AG08395 (cell line): ENCODE results near the gene ZNF451.

Experiments used
- DNase-seq: peaks from one replicate; pipeline ENCODE4 v3.0.0; 2012; ENCODE audit warnings: mixed read lengths, low spot score

The ZNF451 gene

GRCh38 chr6:57147955-57148858 is 58.2 kb downstream of the ZNF451 start:
- DNase-seq, result no peak

- DNase-seq, result peak; percentile 7
Observed at GRCh38 chr6:57158658-57159057, 68.7 kb downstream of the ZNF451 start.

GRCh38 chr6:57159127-57159526 is 69.1 kb downstream of the ZNF451 start:
- DNase-seq, result no peak

DNA sequence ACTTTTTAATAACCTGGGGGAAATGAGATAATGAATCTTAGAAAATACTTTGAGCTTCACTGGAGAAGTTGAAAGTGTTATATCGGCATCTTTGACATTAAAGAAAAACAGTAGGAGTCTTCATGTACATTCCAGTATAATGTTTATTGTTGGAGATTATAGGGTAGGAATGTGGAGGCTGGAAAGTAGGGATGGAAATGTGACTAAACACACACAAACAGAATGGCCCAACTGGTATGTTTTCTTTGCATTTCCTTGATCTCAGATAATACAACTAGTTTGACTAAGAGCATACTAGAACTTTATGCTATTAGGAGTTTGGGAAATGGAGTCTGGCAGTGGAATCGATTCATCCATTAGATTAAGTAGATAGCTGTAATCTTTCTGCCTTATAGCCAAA is 72.0 kb downstream of the ZNF451 start:
- no peak for DNase-seq

GRCh38 chr6:57162516-57162915 is 72.5 kb downstream of the ZNF451 start:
- no peak for DNase-seq

DNA sequence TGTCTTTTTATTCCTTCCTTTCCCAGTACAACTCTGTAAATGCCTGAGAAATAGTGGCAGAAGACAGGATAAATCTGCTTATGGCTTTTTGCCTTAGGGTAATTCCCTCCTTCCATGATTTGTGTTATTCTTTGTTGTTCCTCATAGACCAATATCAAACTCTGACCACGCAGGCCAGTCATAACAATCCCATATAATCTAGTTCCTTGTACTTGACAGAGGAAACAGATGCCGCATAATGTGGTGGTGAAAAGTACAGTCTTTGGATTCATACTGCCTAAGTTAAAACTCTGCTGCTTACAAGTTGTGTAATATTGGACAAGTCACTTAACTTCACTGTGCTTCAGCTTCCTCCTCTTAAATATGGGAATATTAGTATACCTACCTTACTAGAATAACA is 74.0 kb downstream of the ZNF451 start:
- no peak for DNase-seq

GRCh38 chr6:57165080-57165479 is 75.1 kb downstream of the ZNF451 start:
- no peak for DNase-seq

DNA sequence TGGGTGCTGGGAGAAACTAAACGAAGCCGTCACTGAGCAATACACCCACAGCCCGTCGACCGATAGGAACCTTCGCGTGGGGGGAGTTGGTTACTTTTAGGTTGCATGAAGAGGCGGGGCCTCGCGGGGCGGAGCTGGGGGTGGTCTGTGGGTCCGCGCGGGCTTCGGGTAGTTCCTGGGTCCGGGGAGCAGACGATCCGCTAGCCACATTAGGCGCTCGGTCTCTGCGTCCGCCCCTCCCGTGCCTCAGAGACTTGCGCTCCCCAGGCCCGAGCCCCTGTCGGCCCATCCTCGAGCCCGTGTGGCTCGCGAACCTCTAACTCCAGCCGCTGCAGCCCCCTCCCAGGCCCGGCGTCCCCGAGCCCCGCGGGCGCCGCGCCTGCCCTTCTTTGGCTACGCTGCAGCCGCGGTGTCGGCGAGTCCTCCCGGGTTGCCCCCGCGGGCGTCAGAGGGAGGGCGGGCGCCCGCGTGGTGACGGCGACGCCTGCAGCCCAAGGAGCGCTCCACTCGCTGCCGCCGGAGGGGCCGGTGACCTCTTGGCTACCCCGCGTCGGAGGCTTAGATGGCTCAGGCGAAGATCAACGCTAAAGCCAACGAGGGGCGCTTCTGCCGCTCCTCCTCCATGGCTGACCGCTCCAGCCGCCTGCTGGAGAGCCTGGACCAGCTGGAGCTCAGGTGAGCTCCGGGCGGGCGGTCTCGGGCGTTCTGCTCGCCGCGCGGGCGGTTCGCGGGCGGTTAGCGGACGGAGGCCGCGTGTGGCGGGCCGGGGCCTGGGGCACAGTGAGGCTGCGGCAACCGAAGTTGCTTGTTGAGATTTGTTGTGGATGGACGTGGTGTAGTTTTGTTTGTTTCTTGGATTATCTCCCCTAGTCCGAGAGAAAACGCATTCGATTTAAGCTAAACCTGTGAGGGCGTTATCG is 82.4 kb downstream of the ZNF451 start, which contains the start of gene BAG2:
TSS of gene BAG2 (plus strand) at position 191 of the 920 bp plus-strand sequence. CDS start at position 563, 372 bp downstream.
- peak; percentile 81 for DNase-seq

DNA sequence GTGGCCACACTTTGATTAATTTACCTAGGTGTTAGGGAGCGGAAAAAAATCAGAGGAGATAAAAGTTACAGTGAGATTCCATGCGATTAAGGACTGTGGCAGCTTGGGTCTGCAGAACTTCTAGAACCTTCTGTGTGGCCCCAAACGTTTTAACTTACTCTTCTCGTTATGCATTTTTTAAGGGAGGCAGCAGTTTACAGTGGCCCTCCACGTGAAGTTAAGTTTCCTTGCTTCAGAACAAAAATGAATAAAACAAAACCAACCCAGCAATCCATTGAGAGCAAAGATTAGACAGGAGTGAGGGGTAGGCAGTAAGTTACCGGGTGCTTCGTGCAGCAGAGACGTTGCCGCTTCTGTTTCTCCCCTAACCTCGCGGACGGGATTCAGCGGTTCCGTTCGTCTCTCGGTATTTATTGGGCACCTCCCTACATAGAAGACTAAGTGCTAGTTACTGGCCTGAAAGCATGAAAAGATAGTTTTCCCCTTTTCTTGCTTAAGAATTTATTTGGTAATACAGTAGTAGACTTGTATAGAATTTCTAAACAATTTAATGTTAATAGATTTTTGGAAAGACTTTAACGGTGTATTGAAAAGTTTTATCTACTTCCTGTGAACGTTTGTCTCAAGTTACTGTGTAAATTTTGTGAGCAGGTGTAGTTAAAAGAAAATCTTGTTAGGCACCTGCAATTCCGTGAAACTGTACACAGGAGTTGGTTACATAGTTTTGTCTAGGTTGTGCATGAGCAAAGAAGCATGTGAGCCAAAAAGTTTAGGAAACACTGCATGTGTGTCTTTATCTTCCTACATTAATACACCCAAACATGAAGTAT is 83.3 kb downstream of the ZNF451 start:
- peak; percentile 18 for DNase-seq

DNA sequence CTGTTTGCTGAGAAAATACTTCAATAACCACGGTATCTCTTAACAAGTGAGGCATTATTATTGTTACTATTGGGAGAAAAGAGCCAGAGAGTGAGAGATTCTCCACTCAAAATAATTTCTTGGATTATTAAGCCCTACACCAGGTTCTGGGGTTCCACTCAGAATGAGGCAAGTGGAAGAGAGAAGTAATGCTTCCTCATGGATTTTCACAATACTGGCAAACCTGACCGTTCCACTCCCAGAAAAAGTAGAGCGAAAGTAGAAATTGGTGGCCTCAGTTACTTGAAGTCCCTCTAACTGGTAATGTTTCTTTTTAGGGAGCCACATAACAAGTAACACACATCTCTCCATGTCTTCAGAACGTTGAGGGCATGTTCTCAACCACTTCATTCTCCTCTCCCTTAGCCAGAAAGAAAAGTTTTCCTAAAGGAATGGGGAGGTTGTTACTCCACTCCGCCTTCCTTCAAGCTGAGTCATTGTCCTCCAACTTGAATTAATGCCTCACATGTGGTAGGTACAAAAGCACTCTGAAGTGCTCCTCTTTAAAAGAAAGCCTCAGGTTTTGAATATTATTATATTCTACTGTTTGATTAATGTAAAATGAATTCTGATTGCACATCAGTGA is 84.0 kb downstream of the ZNF451 start:
- DNase-seq, result peak; percentile 69

- no peak for DNase-seq
Observed at GRCh38 chr6:57174511-57174907, 84.5 kb downstream of the ZNF451 start.

- DNase-seq, result peak; percentile 37
Observed at GRCh38 chr6:57177545-57178265, 87.7 kb downstream of the ZNF451 start.

DNA sequence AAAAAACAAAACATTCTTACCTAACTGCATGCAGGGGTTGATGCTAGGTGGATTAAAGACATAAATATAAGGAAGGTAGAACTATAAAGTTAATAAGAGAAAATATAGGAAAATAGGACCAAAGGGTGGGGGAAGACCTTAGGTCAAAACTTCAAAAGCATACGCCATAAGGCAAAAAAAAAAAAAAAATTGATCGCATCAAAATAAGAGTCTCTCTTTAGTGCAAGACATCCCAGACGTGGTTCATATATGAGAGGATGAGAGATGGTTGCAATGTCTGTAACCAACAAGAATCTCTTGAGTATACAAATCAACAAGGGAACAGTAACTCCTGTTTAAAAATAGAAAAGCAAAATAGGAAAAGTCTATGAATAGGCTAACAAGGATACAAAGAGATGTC is 90.6 kb downstream of the ZNF451 start:
- no peak for DNase-seq

GRCh38 chr6:57182017-57182432 is 92.0 kb downstream of the ZNF451 start:
- no peak for DNase-seq

DNA sequence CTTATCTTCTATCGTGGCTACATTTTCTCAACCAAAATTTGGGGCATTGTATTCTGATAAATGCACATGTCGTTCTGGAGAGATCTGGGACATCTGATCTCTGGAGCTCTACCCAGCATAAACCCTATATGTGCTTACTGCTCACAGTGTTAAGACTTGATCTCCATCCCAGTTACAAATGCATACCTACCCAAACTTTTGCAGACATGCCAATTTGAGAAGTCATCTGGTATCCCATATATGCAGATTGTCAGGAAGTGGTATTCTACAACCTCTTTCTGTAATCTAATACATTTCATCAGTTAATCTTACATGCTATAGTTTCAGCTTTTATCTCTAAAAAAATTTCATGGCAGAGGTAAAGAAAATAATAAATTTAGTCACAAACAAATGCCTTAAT is 93.3 kb downstream of the ZNF451 start:
- no peak for DNase-seq

DNA sequence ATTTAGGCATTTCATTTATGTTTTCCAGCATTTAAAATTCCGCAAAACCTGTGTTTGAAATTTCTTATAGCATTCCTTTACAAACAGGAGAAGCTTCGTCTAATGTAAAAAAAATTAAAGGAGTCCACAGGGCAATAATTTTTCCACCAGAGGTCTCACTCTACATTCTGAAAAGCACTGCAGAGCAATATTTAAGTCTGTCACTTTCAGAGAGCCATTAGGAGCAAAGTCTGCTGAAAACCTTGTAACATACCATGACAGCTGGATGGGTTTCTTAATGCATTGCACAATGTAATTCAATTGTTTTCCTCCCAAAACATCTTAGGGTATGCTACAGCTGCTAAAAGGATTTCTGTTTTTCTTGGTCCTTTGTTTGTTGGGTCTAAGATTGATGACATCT is 100.2 kb downstream of the ZNF451 start:
- DNase-seq, result peak; percentile 32

GRCh38 chr6:57193177-57193576 is 103.2 kb downstream of the ZNF451 start:
- DNase-seq, result no peak

- no peak for DNase-seq
Observed at GRCh38 chr6:57195457-57195856, 105.5 kb downstream of the ZNF451 start.

DNA sequence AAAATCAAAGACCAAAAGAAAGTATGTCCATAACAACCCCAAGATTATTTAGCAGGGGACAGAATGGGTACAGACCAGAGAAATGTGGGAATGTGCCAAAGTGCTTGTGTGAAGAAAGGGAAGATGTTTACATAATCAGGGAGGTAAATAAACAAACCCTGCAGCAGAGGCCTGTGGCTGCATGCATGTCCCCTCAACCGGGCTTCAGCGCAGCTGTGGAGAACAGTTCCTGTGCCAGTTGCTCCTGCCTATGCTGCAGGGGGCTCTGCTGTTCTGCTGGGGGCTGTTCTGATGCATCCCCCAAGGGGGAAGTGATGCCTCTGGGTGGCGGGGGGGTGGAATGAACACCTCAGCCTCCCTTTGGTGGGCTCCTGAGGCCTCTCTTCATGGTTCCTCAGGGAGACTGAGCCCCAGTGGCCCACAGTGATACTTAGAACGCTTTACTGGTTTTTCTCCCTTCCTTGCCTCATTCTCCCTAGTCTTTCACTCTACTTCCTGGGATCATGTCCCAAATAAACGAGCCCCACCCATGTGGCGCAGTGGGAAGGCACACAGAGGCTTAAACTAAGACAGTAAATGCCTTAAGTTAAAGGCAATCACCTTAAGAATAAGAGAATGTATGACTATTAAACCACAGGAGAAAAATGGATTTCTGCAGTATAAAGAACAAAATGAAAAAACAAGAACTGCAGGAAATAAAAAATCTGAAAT is 109.1 kb downstream of the ZNF451 start:
- DNase-seq, result no peak

DNA sequence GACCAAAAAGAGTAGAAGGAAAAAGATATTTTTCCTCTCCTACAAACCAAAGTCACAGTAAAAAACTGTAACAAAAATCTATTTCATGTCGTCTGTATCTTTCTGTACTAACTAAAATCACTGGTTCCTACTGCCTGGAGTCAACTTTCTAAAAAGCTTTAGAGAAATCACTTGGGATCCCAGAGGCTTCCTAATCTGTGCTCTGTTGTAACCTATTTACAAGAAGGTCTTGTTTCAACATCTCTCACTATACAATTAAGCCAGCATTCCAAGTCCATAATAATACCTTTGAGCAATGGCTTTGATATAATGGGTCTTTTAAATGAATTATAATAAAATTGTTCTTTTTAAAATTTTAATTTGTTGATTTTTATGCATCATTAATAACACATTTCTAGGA is 111.7 kb downstream of the ZNF451 start:
- DNase-seq, result no peak
